GM21825 (cell line): ENCODE measurements around the gene ZNF555.
"Not testable (repeated sequence)": the region's sequence is repeated elsewhere in the genome, so short reads cannot be mapped to it uniquely, and the experiment has no call there.

Source experiments
- ATAC-seq: cut with Tn5 transposase; IDR thresholded peaks from one replicate; pipeline ENCODE4 v1.9.1; 2021; ENCODE audit warnings: mild to moderate bottlenecking, moderate library complexity; ENCODE audit not compliant: unreplicated experiment

The ZNF555 gene

GRCh38 chr19:2840794-2841791, at the start of gene ZNF555:
TSS of gene ZNF555 (plus strand) at chr19:2841475. CDS start at chr19:2841573, 98 bp downstream.
- ATAC-seq: peak; percentile 81

GRCh38 chr19:2791876-2792275, 49.4 kb upstream of the ZNF555 start:
- no peak for ATAC-seq

- ATAC-seq: not testable (repeated sequence)
Measured at GRCh38 chr19:2792666-2793065, 48.6 kb upstream of the ZNF555 start.

GRCh38 chr19:2793126-2793525, 48.1 kb upstream of the ZNF555 start:
- no peak for ATAC-seq

GRCh38 chr19:2793577-2793976, 47.7 kb upstream of the ZNF555 start:
- ATAC-seq: no peak

GRCh38 chr19:2795827-2796658, 45.2 kb upstream of the ZNF555 start:
- no peak for ATAC-seq

GRCh38 chr19:2796659-2797266, 44.5 kb upstream of the ZNF555 start:
- ATAC-seq: no peak

GRCh38 chr19:2797280-2797679, 44.0 kb upstream of the ZNF555 start:
- no peak for ATAC-seq

- no peak for ATAC-seq
Measured at GRCh38 chr19:2798158-2798685, 43.1 kb upstream of the ZNF555 start.

- no peak for ATAC-seq
Measured at GRCh38 chr19:2798733-2799132, 42.5 kb upstream of the ZNF555 start.

- ATAC-seq: no peak
Measured at GRCh38 chr19:2799273-2800020, 41.8 kb upstream of the ZNF555 start.

GRCh38 chr19:2800506-2800905, 40.8 kb upstream of the ZNF555 start:
- no peak for ATAC-seq

- no peak for ATAC-seq
Measured at GRCh38 chr19:2802826-2803225, 38.4 kb upstream of the ZNF555 start.

GRCh38 chr19:2803486-2804155, 37.7 kb upstream of the ZNF555 start:
- no peak for ATAC-seq

- no peak for ATAC-seq
Measured at GRCh38 chr19:2804156-2805004, 36.9 kb upstream of the ZNF555 start.

GRCh38 chr19:2805261-2805900, 35.9 kb upstream of the ZNF555 start:
- ATAC-seq: no peak

- no peak for ATAC-seq
Measured at GRCh38 chr19:2805991-2806649, 35.2 kb upstream of the ZNF555 start.
